Testis (tissue), 3 donors: Measurements from ENCODE around the gene LAMB2. TPM values are rescaled to one million over a fixed set of nuclear protein-coding genes. Genes with fewer than 3 reads are reported as not detected.

ENCODE experiments used
- DNase-seq: peaks from one replicate; pipeline ENCODE4 v3.0.0-alpha.2; 2019
- H3K27ac ChIP-seq, 2 donors: fragments of 200-600 bp; sonication (generic); one replicate each; pipeline ENCODE4 v1.5.1; 2019
- H3K27me3 ChIP-seq: fragments of 200-600 bp; sonication (generic); one replicate; pipeline ENCODE4 v1.5.1; 2019
- H3K36me3 ChIP-seq: fragments of 200-600 bp; sonication (generic); one replicate; pipeline ENCODE4 v1.5.1; 2017; ENCODE audit warnings: low read depth; ENCODE audit errors: missing control alignments
- H3K4me1 ChIP-seq: fragments of 200-600 bp; sonication (generic); one replicate; pipeline ENCODE4 v1.5.1; 2019
- H3K4me3 ChIP-seq, 2 donors: fragments of 200-600 bp; sonication (generic); one replicate each; pipeline ENCODE4 v1.5.1; 2017 to 2019
- H3K9me3 ChIP-seq: fragments of 200-600 bp; sonication (generic); one replicate; pipeline ENCODE4 v1.5.1; 2017
- CTCF ChIP-seq, 3 experiments: fragments of 450-650 bp in 2 of 3; fragments of 200-600 bp in 1 of 3; sonication (generic) in 1 of 3; IDR thresholded peaks; one replicate each; pipeline ENCODE4 v1.5.1; 2016 to 2019; ENCODE audit warnings: antibody characterized with exemption in 3 of 3, mild to moderate bottlenecking in 2 of 3, moderate library complexity in 1 of 3
- POLR2A ChIP-seq: fragments of 450-650 bp; IDR thresholded peaks from one replicate; pipeline ENCODE4 v1.6.1; 2017; ENCODE audit warnings: antibody characterized with exemption, mild to moderate bottlenecking, moderate library complexity
- WGBS, 2 donors: methylation state at CpG; one replicate each; pipeline ENCODE4 v1.1.5; 2018; 5-methylcytosine and 5-hydroxymethylcytosine counted together
- intact Hi-C: fragments of 100-400 bp; cut with DNase I; formaldehyde crosslinking; loops from one replicate; pipeline ENCODE4 v1.15.1; 2023; ENCODE audit warnings: low total_unique reads
- polyA plus RNA-seq: library from polyadenylated mRNA; stranded (reverse); fragments of 350-450 nt; fragmentation: Illumina TruSeq; extraction: RNeasy Lipid Tissue Mini Kit (QIAGEN cat#74804); gene quantifications from one replicate; pipeline ENCODE4 v1.2.3, GENCODE V29; 2014; ENCODE audit warnings: low read depth, low replicate concordance; ENCODE audit not compliant: insufficient read depth
- total RNA-seq, 2 donors: library from RNA; depleted of rRNA; stranded (reverse); fragments of >200 nt; gene quantifications; one replicate each; pipeline ENCODE4 v1.2.3, GENCODE V29; 2016

LAMB2 gene
- total and polyA plus RNA-seq, 3 donors from 2014 or later, result 276 to 503 (median 336) TPM

DNA sequence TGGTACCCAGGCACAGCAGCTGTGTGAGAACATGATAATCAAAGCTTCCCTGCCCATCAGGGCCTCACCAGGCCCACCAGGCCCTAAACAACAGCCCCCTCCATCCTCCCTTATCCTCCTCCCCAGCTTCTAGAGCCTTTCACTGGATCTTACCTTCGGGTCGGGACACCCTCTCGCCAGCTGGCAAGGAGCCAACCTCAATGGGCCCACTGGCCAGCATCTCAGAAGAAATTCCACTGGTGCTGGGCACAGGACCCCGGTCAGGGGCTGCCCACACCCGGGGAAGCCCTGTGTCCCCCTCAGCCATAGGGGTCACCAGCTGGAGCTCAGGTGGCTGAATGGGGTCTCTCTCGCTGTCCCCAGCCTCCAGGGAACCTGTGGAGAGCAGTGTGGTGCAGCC is 21.5 kb downstream of the LAMB2 start:
- no peak overlapping the region for H3K4me3 ChIP-seq
- WGBS, 2 donors, result 75% methylated on average over 6 of the region's 6 CpGs; no CpG with 5 or more reads in 1 of the 2 donors
- H3K36me3 ChIP-seq, result no peaks in the 10 kb centered on the region
- TF ChIP-seq POLR2A, result no peak
- no peak for TF ChIP-seq CTCF (IDR thresholded peaks at IDR 0.05)
- no peak overlapping the region for H3K27ac ChIP-seq
- H3K9me3 ChIP-seq, result no peaks in the 10 kb centered on the region
- intact Hi-C loops, result no loop called here
- H3K27me3 ChIP-seq, result no peaks in the 10 kb centered on the region
- DNase-seq, result no peak
- H3K4me1 ChIP-seq, result no peaks in the 10 kb centered on the region

DNA sequence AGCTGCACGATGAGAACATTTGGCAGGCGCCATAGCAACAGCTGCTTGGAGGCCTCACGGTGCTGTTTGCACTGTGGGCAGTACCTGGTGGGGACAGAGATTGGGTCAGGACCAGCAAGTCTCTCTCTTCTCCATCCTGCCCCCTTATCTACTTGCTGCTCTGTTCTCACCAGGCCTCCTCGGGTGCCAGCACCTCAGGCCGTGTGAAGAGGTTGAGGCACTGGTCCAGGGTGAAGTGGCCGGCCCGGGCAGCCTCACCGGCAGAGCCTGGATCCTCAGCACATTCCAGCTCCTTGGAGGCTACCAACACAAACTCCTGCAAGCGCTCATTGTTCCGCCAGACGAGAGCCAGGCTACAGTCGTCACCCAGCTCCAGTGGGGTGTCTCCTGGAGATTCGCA is 22.1 kb downstream of the LAMB2 start:
- Histone ChIP-seq H3K4me1 (no peaks in the 10 kb centered on the region), H3K27ac (no peak overlapping the region), H3K36me3 (no peaks in the 10 kb centered on the region), H3K9me3 (no peaks in the 10 kb centered on the region), H3K4me3 (no peak overlapping the region), H3K27me3 (no peaks in the 10 kb centered on the region)
- no peak for TF ChIP-seq CTCF (IDR thresholded peaks at IDR 0.05)
- no peak for TF ChIP-seq POLR2A
- no peak for DNase-seq
- intact Hi-C loops, result no loop called here
- WGBS, 2 donors, result 82 to 85% methylated on average over 10 to 13 of the region's 13 CpGs

DNA sequence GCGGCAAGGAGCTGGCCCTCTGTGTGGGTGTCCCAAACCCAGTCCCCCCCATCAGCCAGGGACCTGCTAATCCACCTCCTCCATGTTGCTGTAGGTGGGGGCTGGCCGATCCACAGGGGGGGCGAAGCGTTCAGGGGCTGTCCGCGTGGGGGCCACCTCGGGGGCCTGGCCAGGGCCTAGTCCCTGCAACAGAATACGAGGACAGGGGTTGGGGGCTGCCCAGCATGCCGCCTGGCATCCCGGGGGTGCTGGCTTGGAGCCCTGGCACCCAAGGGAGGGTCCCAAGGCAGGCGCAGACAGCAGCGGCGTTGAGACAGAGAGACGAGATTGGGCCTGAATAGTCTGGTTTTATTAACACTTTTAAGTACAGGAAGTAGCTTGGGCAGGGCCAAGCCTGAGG is 24.5 kb downstream of the LAMB2 start:
- intact Hi-C loops, result no loop called here
- Histone ChIP-seq H3K9me3 (no peaks in the 10 kb centered on the region), H3K4me1 (peaks cover 13% of the 10 kb centered on the region), H3K4me3 (no peak overlapping the region), H3K36me3 (no peaks in the 10 kb centered on the region), H3K27me3 (no peaks in the 10 kb centered on the region), H3K27ac (no peak overlapping the region)
- no peak for DNase-seq
- TF ChIP-seq POLR2A (no peak), CTCF (IDR thresholded peaks at IDR 0.05) (no peak)
- 73 to 77% methylated on average over 6 to 14 of the region's 14 CpGs for WGBS, 2 donors

DNA sequence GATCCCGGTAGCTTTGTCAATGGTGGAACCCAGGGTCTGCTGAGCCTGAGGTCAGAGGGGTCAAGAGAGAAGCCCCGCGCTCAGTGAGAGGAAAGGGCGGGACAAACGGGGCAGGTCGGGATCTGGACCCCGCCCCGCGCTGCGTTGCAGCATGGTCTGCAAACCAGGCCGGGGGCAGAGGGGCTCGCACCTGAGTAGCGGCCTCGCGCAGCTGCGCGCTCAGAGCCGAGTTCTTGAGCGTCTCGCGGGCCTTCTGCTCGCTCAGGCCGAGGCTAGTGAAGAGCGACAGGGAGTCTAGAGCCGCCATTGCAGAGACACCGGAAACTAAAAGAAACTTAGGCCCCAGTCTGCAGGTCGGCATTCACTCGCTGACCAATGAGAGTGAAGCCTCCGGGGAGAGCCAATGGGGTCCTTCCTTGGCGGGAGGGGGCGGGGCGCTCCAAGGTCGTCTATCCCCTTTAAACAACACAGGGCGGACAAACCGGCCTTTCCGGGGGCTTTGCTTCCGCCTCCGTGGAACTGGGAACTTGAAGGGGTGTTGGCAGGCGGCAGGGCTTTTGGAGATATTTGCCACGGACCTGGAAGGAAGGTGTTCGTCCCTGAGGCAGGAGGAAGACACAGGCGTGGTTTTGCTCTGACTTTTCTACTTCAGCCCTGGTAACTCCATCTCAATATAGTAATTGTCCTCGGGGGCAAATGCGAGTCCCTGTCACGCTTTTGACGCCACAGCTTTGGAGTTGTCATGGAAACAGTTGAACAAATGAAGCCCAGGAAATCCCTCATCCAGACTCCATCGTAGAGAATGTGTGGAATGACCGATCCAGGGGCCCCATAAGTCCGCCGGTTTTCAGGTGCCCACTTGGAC is 28.2 kb downstream of the LAMB2 start, which contains the start of gene QARS1:
TSS of gene QARS1 (minus strand) at position 331 of the 865 bp plus-strand sequence. CDS start at position 307, 24 bp downstream.
- H3K27ac ChIP-seq, result peak within 1 kb of the TSS; percentile 64 to 77
- H3K4me1 ChIP-seq, result peaks cover 13% of the 10 kb centered on the region
- peak; percentile 96 for DNase-seq
- WGBS, 2 donors, result 1% methylated on average over 27 to 50 of the region's 50 CpGs
- intact Hi-C loops, result no loop called here
- no peaks in the 10 kb centered on the region for H3K36me3 ChIP-seq
- TF ChIP-seq POLR2A (no peak), CTCF (IDR thresholded peaks at IDR 0.05) (no peak)
- no peaks in the 10 kb centered on the region for H3K27me3 ChIP-seq
- H3K4me3 ChIP-seq, result peak within 1 kb of the TSS; percentile 96 to 97
- H3K9me3 ChIP-seq, result no peaks in the 10 kb centered on the region
